Measurements from ENCODE around the gene ABHD3. TPM values are rescaled to one million over a fixed set of nuclear protein-coding genes. Genes with fewer than 3 reads are reported as not detected.

Gene ABHD3
- total RNA-seq, 6 experiments from 2014 or later: 20.1 to 22.3 (median 21.4) TPM

DNA sequence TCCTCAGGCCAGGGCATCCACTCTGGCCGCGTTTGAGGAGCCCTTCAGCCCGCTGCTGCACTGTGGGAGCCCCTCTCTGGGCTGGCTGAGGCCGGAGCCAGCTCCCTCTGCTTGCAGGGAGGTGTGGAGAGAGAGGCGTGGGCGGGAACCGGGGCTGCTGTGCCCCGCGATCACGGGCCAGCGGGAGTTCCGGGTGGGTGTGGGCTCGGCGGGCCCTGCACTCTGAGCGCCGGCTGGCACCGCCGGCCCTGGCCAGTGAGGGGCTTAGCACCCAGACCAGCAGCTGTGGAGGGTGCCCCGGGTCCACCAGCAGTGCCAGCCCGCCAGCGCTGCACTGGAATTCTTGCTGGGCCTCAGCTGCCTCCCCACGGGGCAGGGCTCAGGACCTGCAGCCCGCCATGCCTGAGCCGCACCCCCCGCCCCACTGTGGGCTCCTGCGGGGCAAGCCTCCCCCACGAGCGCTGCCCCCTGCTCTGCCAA, 1.9 kb upstream of the ABHD3 start:
- TF ChIP-seq POLR2A (IDR thresholded peaks at IDR 0.05): no peak
- TF ChIP-seq, protein P1, sequence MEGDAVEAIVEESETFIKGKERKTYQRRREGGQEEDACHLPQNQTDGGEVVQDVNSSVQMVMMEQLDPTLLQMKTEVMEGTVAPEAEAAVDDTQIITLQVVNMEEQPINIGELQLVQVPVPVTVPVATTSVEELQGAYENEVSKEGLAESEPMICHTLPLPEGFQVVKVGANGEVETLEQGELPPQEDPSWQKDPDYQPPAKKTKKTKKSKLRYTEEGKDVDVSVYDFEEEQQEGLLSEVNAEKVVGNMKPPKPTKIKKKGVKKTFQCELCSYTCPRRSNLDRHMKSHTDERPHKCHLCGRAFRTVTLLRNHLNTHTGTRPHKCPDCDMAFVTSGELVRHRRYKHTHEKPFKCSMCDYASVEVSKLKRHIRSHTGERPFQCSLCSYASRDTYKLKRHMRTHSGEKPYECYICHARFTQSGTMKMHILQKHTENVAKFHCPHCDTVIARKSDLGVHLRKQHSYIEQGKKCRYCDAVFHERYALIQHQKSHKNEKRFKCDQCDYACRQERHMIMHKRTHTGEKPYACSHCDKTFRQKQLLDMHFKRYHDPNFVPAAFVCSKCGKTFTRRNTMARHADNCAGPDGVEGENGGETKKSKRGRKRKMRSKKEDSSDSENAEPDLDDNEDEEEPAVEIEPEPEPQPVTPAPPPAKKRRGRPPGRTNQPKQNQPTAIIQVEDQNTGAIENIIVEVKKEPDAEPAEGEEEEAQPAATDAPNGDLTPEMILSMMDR (IDR thresholded peaks at IDR 0.05): no peak
- DNase-seq (peak in 1 of 3 donors; percentile 60), ATAC-seq (no peak)
- H3K27me3 ChIP-seq: no peaks in the 10 kb centered on the region
- intact Hi-C loops (cut with DNase I): no loop called here
- H3K4me3 ChIP-seq: no peak overlapping the region
- H3K9me3 ChIP-seq: no peaks in the 10 kb centered on the region
- H3K4me1 ChIP-seq: peaks cover 0 to 7% (median 0%) of the 10 kb centered on the region in 4 donors
- no peak overlapping the region for H3K27ac ChIP-seq
- no peaks in the 10 kb centered on the region for H3K36me3 ChIP-seq
- WGBS (ENCODE audit: insufficient coverage, low coverage, low lambda C conversion rate, missing lambda C conversion rate): no CpG with 5 or more reads among the region's 28 CpGs

- Histone ChIP-seq H3K9me3 (no peaks in the 10 kb centered on the region), H3K4me1 (peaks cover 0 to 14% (median 4%) of the 10 kb centered on the region in 4 donors), H3K27ac (peak overlapping the region; percentile 95), H3K4me3 (peak overlapping the region; percentile 67 to 80 (median 72)), H3K36me3 (no peaks in the 10 kb centered on the region), H3K27me3 (no peaks in the 10 kb centered on the region)
- WGBS (ENCODE audit: insufficient coverage, low coverage, low lambda C conversion rate, missing lambda C conversion rate): 2% methylated on average over 15 of the region's 17 CpGs
- no peak for DNase-seq
- TF ChIP-seq, protein P1 (IDR thresholded peaks at IDR 0.05): no peak
- TF ChIP-seq POLR2A (IDR thresholded peaks at IDR 0.05): no peak
- ATAC-seq: peak in 3 of 4 donors; percentile 1 to 6 (median 5)
- intact Hi-C loops (cut with DNase I): no loop called here
These were observed 1.2 kb downstream of the ABHD3 start for GRCh38 chr18:21703241-21703820.

DNA sequence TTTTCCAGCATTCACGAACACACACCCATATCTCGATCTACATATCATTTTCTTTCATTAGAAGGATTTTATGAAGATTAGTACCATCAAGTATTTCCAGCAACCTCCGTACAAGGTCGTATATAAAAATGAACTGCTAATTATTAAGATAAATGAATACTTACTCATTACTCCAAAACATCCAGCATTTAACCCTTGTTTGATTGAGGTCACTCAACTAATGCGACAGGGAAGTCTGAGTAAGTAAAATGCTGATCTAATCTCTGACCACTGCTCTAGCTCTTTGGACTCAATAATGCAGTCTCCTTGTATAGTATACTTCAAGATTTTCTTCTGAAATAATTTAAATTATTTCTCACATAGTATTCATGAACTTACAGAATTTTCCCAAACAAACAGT, 2.0 kb downstream of the ABHD3 start:
- 75% methylated on average over 5 of the region's 5 CpGs for WGBS (ENCODE audit: insufficient coverage, low coverage, low lambda C conversion rate, missing lambda C conversion rate)
- ATAC-seq: no peak
- DNase-seq: no peak
- Histone ChIP-seq H3K4me3 (peak overlapping the region in 1 of 3 donors; percentile 67), H3K36me3 (no peaks in the 10 kb centered on the region), H3K9me3 (no peaks in the 10 kb centered on the region), H3K27ac (no peak overlapping the region), H3K4me1 (peaks cover 0 to 18% (median 8%) of the 10 kb centered on the region in 4 donors), H3K27me3 (no peaks in the 10 kb centered on the region)
- intact Hi-C loops (cut with DNase I): no loop called here
- TF ChIP-seq, protein P1 (IDR thresholded peaks at IDR 0.05): no peak
- no peak for TF ChIP-seq POLR2A (IDR thresholded peaks at IDR 0.05)

GRCh38 chr18:21701621-21702020, 3.0 kb downstream of the ABHD3 start:
- Histone ChIP-seq H3K4me1 (peaks cover 0 to 20% (median 9%) of the 10 kb centered on the region in 4 donors), H3K9me3 (no peaks in the 10 kb centered on the region), H3K27ac (no peak overlapping the region), H3K4me3 (no peak overlapping the region), H3K36me3 (no peaks in the 10 kb centered on the region), H3K27me3 (no peaks in the 10 kb centered on the region)
- TF ChIP-seq POLR2A (IDR thresholded peaks at IDR 0.05): no peak
- TF ChIP-seq, protein P1 (IDR thresholded peaks at IDR 0.05): no peak
- DNase-seq: no peak
- ATAC-seq: no peak
- intact Hi-C loops (cut with DNase I): no loop called here
- 60% methylated on average over 1 of the region's 2 CpGs for WGBS (ENCODE audit: insufficient coverage, low coverage, low lambda C conversion rate, missing lambda C conversion rate)
